ENCODE results near the gene WAS.
"Not testable (repeated sequence)": the region's sequence is repeated elsewhere in the genome, so short reads cannot be mapped to it uniquely, and the experiment has no call there.

Gene WAS

DNA sequence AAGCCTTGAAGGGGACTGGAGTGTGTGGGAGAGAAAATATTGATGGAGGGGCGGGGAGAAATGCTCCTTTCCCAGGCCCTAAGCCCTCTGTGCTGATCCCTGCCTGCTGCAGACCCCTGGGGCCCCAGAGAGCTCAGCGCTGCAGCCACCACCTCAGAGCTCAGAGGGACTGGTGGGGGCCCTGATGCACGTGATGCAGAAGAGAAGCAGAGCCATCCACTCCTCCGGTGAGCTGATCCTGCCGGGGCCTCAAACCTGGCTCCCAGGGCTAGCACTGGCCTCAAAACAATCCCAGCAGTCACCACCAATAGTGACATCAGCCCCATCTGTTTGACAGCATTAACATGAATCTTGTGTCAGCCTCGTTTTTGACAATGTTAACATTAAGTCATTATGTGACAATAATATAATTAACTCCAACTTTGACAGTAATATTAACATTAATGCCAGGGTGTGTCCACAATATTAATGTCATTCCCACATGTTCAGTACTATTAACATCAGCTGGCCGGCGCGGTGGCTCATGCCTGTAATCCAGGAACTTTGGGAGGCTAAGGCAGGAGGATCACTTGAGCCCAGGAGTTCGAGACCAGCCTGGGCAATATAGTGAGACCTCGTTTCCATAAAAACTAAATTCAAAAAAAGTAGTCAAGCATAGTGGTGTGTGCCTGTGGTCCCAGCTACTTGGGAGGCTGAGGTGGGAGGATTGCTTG lies 5.8 kb downstream of the WAS start:
- no peaks in the 10 kb centered on the region for H3K36me3 ChIP-seq (ENCODE audit: control insufficient read depth, insufficient read depth, low read length)

GRCh38 chrX:48691746-48692145 lies 8.1 kb downstream of the WAS start:
- H3K4me3 ChIP-seq (ENCODE audit: low read length); H3K9me3 ChIP-seq (ENCODE audit: control insufficient read depth, low read length); H3K4me1 ChIP-seq (ENCODE audit: control insufficient read depth, insufficient read depth, low read length); H3K36me3 ChIP-seq (ENCODE audit: control insufficient read depth, insufficient read depth, low read length); H3K9ac ChIP-seq (ENCODE audit: low read length); H3K27me3 ChIP-seq (ENCODE audit: control insufficient read depth, insufficient read depth, low read length): not testable (repeated sequence)

More for the DNA sequence above, 5.8 kb downstream of the WAS start:
- Histone ChIP-seq H3K27me3 (ENCODE audit: control insufficient read depth, insufficient read depth, low read length) (no peaks in the 10 kb centered on the region), H3K9me3 (ENCODE audit: control insufficient read depth, low read length) (no peaks in the 10 kb centered on the region), H3K4me1 (ENCODE audit: control insufficient read depth, insufficient read depth, low read length) (no peaks in the 10 kb centered on the region), H3K9ac (ENCODE audit: low read length) (no peak overlapping the region), H3K4me3 (ENCODE audit: low read length) (no peak overlapping the region)

GRCh38 chrX:48694776-48695533 lies 11.4 kb downstream of the WAS start:
- no peak overlapping the region for H3K9ac ChIP-seq (ENCODE audit: low read length)
- H3K4me3 ChIP-seq (ENCODE audit: low read length): no peak overlapping the region
- H3K9me3 ChIP-seq (ENCODE audit: control insufficient read depth, low read length): no peaks in the 10 kb centered on the region
- H3K27me3 ChIP-seq (ENCODE audit: control insufficient read depth, insufficient read depth, low read length): no peaks in the 10 kb centered on the region
- peaks cover 10% of the 10 kb centered on the region for H3K4me1 ChIP-seq (ENCODE audit: control insufficient read depth, insufficient read depth, low read length)
- H3K36me3 ChIP-seq (ENCODE audit: control insufficient read depth, insufficient read depth, low read length): no peaks in the 10 kb centered on the region

DNA sequence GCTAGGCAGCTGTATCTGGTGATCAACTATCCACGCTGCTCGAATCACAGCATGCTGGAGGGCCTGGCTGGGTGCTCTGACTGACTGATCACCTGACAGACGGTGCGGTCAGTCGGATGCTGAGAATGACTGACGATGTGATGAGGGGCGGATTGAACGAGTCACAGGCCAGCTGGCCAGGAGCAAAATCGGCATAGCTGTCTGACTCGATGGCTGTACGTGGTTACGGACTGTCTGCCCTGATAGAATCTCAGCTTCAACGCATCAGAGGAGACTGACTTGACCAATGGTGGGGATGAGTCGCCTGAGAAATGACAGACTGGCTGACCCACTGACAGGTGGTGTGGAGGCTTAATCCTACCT lies 11.9 kb downstream of the WAS start:
- H3K4me1 ChIP-seq (ENCODE audit: control insufficient read depth, insufficient read depth, low read length): peaks cover 10% of the 10 kb centered on the region
- peak overlapping the region; percentile 46 for H3K4me3 ChIP-seq (ENCODE audit: low read length)
- H3K9ac ChIP-seq (ENCODE audit: low read length): peak overlapping the region; percentile 83

GRCh38 chrX:48695925-48696300 lies 12.3 kb downstream of the WAS start:
- Histone ChIP-seq H3K9me3 (ENCODE audit: control insufficient read depth, low read length) (no peaks in the 10 kb centered on the region), H3K27me3 (ENCODE audit: control insufficient read depth, insufficient read depth, low read length) (no peaks in the 10 kb centered on the region), H3K9ac (ENCODE audit: low read length) (peak overlapping the region; percentile 83), H3K4me3 (ENCODE audit: low read length) (peak overlapping the region; percentile 46), H3K36me3 (ENCODE audit: control insufficient read depth, insufficient read depth, low read length) (no peaks in the 10 kb centered on the region), H3K4me1 (ENCODE audit: control insufficient read depth, insufficient read depth, low read length) (peaks cover 10% of the 10 kb centered on the region)

More for the DNA sequence above, 11.9 kb downstream of the WAS start:
- H3K36me3 ChIP-seq (ENCODE audit: control insufficient read depth, insufficient read depth, low read length): no peaks in the 10 kb centered on the region
- no peaks in the 10 kb centered on the region for H3K9me3 ChIP-seq (ENCODE audit: control insufficient read depth, low read length)
- H3K27me3 ChIP-seq (ENCODE audit: control insufficient read depth, insufficient read depth, low read length): no peaks in the 10 kb centered on the region

DNA sequence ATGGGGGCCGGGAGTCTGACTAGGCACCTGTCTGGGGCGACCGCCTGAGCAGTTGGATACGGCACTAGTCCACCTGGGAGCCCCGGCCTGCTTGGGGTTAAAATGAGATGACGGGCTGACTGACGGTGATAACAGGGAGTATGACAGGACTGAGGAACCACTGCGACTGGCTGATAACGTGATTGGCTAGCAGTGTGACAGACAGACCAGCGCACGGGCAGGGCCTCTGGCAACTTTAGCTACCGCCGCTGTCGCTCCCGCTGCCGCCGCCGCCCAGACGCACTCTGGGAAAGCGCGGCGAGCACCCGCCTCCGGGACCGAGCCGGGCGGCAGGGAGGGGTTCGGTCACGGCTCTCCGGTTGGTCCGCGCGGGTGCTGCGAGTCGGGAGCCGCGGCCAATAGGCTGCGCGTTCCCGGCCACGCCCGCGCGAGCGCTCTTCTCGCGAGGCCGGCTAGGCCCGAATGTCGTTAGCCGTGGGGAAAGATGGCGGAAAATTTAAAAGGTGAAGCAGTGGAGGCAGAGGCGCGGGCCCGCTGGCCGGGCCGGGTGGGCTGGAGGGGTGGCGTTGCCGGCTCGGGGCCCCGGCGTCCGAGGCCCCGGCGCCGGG lies 12.8 kb downstream of the WAS start, which contains the start of gene SUV39H1:
TSS of gene SUV39H1 (plus strand) at position 434 of the 608 bp plus-strand sequence. CDS start at position 485, 51 bp downstream.
- Histone ChIP-seq H3K36me3 (ENCODE audit: control insufficient read depth, insufficient read depth, low read length) (no peaks in the 10 kb centered on the region), H3K4me3 (ENCODE audit: low read length) (peak within 1 kb of the TSS; percentile 46), H3K9me3 (ENCODE audit: control insufficient read depth, low read length) (no peaks in the 10 kb centered on the region), H3K27me3 (ENCODE audit: control insufficient read depth, insufficient read depth, low read length) (no peaks in the 10 kb centered on the region), H3K4me1 (ENCODE audit: control insufficient read depth, insufficient read depth, low read length) (peaks cover 10% of the 10 kb centered on the region), H3K9ac (ENCODE audit: low read length) (peak within 1 kb of the TSS; percentile 83)

DNA sequence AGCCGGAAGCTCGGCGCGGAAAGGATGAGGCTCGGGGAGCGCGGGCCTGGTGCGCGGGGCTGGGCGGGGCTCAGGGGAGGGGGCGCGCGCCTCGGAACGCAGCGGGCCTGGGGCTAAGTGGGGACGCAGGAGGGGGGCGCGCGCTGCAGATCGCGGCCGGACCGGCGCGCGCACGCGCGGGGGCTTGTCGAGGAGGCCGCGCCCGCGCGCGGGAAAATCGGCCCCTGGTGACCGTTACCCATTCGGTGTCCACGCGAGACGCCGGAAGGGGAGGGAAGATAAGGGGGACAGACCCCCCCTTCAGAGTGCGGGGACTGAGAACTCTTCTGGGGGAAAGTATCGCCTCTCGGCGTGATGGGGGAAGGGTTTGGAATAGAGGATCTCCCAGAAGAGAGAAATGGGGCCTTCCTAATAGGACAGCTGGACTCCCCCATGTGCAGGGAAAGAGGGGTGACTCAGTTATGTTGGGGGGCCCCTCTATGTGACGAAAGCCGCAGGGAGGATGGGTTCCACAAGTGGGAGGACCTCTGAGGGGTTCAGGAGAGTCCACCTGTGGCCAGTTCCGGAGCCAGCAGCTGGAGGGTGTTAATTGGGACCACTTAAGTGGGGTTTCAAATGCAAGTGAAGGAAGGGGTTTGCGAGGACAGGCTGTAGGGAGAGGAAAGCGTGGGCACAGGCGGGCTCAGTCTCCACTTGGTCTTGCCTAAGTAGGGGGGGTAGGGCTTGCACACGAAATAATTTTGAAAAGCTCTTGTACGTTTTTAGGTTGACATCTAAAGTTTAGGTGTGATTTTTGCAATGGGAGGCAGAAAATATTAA lies 13.5 kb downstream of the WAS start:
- Histone ChIP-seq H3K36me3 (ENCODE audit: control insufficient read depth, insufficient read depth, low read length) (no peaks in the 10 kb centered on the region), H3K4me1 (ENCODE audit: control insufficient read depth, insufficient read depth, low read length) (peaks cover 10% of the 10 kb centered on the region), H3K4me3 (ENCODE audit: low read length) (peak overlapping the region; percentile 14), H3K9me3 (ENCODE audit: control insufficient read depth, low read length) (no peaks in the 10 kb centered on the region), H3K27me3 (ENCODE audit: control insufficient read depth, insufficient read depth, low read length) (no peaks in the 10 kb centered on the region), H3K9ac (ENCODE audit: low read length) (peak overlapping the region; percentile 83)

DNA sequence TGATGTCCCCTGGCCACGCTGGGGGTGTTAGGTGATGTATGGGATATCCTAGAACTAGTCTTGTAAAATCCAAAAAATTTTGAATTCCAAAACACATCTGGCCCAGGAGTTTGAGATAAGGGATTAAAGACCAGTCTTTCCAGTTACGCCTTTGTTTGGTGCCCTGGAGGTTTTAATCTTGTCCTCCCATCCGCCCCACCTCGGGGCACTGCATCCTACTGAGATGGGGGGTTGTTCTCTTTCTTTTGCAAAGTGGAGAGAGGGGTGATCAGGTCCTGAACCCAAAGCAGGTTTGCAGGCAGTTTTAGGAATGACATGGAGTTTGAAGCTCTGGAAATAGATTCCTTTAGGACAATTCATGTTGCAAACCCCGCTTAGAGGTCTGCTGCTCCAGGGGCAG lies 14.7 kb downstream of the WAS start:
- H3K27me3 ChIP-seq (ENCODE audit: control insufficient read depth, insufficient read depth, low read length): no peaks in the 10 kb centered on the region
- no peak overlapping the region for H3K4me3 ChIP-seq (ENCODE audit: low read length)
- peaks cover 10% of the 10 kb centered on the region for H3K4me1 ChIP-seq (ENCODE audit: control insufficient read depth, insufficient read depth, low read length)
- H3K9me3 ChIP-seq (ENCODE audit: control insufficient read depth, low read length): no peaks in the 10 kb centered on the region
- H3K9ac ChIP-seq (ENCODE audit: low read length): no peak overlapping the region
- no peaks in the 10 kb centered on the region for H3K36me3 ChIP-seq (ENCODE audit: control insufficient read depth, insufficient read depth, low read length)

DNA sequence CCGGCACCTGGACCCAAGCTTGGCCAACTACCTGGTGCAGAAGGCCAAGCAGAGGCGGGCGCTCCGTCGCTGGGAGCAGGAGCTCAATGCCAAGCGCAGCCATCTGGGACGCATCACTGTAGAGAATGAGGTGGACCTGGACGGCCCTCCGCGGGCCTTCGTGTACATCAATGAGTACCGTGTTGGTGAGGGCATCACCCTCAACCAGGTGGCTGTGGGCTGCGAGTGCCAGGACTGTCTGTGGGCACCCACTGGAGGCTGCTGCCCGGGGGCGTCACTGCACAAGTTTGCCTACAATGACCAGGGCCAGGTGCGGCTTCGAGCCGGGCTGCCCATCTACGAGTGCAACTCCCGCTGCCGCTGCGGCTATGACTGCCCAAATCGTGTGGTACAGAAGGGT lies 16.6 kb downstream of the WAS start:
- no peak overlapping the region for H3K9ac ChIP-seq (ENCODE audit: low read length)
- H3K27me3 ChIP-seq (ENCODE audit: control insufficient read depth, insufficient read depth, low read length): no peaks in the 10 kb centered on the region
- H3K4me3 ChIP-seq (ENCODE audit: low read length): no peak overlapping the region
- no peaks in the 10 kb centered on the region for H3K36me3 ChIP-seq (ENCODE audit: control insufficient read depth, insufficient read depth, low read length)
- H3K9me3 ChIP-seq (ENCODE audit: control insufficient read depth, low read length): no peaks in the 10 kb centered on the region
- peaks cover 10% of the 10 kb centered on the region for H3K4me1 ChIP-seq (ENCODE audit: control insufficient read depth, insufficient read depth, low read length)

- Histone ChIP-seq H3K36me3 (ENCODE audit: control insufficient read depth, insufficient read depth, low read length) (no peaks in the 10 kb centered on the region), H3K27me3 (ENCODE audit: control insufficient read depth, insufficient read depth, low read length) (no peaks in the 10 kb centered on the region), H3K9me3 (ENCODE audit: control insufficient read depth, low read length) (no peaks in the 10 kb centered on the region)
Observed at GRCh38 chrX:48700951-48701653, 17.5 kb downstream of the WAS start.

DNA sequence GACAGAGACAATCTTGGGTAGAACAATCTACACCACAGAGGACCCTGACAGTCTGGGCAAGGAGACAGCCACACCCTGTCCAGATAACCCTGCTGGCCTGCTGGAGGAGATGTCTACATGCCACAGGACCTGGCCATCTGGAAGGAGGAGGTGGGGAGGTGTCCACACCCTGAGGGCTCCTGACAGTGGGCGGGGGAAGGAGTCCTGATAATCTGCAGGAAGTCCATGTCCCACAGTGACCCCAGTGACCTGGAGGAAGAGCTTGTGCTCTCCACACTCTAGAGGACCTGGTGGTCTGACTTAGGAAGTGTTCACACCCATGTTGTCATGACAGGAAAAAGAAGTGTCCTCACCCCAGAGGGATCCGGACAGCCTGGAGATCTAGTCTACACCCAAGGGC lies 18.4 kb downstream of the WAS start:
- Histone ChIP-seq H3K27me3 (ENCODE audit: control insufficient read depth, insufficient read depth, low read length) (no peaks in the 10 kb centered on the region), H3K9ac (ENCODE audit: low read length) (no peak overlapping the region), H3K4me1 (ENCODE audit: control insufficient read depth, insufficient read depth, low read length) (peaks cover 3% of the 10 kb centered on the region), H3K9me3 (ENCODE audit: control insufficient read depth, low read length) (no peaks in the 10 kb centered on the region), H3K4me3 (ENCODE audit: low read length) (no peak overlapping the region), H3K36me3 (ENCODE audit: control insufficient read depth, insufficient read depth, low read length) (no peaks in the 10 kb centered on the region)

More at GRCh38 chrX:48700951-48701653, 17.5 kb downstream of the WAS start:
- H3K9ac ChIP-seq (ENCODE audit: low read length): no peak overlapping the region
- H3K4me3 ChIP-seq (ENCODE audit: low read length): no peak overlapping the region
- peaks cover 3% of the 10 kb centered on the region for H3K4me1 ChIP-seq (ENCODE audit: control insufficient read depth, insufficient read depth, low read length)

All from mucosa of stomach (tissue), 1 donor.